GM18511 (cell line): ENCODE data around the gene ADO.

Experiments used
- ATAC-seq: cut with Tn5 transposase; IDR thresholded peaks from one replicate; pipeline ENCODE4 v1.9.1; 2021; ENCODE audit warnings: mild to moderate bottlenecking, moderate library complexity; ENCODE audit not compliant: unreplicated experiment

Gene ADO

DNA sequence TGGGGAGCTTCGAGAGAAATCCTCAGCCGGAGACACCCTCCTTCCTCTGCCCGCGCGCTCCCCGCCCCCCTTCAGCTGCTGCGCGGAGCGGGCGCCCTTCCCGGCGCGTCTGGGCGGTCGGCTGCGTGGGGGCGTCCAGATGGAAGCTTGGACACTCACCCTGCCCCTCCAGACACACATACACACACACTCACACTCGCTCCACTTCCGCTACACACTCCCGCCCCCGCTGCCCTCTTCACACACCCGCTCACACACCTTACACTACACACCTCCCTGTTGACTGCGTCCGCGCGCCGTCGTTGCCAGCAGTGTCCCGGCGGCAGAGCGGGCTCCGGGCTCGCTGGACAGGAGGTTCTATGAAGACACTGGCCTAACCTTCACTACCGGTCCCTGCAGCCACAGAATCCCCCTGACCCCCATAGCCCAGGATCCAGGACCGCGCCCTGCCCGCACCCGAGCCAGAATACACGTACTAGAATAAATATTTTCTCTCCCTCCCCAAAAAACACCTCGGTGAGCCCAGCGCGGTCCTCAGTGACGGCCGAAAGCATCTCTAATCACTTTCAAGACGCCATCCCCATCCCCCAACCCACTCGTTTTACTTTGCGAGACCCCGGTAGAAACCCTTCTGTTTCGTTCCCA lies 12.7 kb downstream of the ADO start:
- peak; percentile 25 for ATAC-seq

DNA sequence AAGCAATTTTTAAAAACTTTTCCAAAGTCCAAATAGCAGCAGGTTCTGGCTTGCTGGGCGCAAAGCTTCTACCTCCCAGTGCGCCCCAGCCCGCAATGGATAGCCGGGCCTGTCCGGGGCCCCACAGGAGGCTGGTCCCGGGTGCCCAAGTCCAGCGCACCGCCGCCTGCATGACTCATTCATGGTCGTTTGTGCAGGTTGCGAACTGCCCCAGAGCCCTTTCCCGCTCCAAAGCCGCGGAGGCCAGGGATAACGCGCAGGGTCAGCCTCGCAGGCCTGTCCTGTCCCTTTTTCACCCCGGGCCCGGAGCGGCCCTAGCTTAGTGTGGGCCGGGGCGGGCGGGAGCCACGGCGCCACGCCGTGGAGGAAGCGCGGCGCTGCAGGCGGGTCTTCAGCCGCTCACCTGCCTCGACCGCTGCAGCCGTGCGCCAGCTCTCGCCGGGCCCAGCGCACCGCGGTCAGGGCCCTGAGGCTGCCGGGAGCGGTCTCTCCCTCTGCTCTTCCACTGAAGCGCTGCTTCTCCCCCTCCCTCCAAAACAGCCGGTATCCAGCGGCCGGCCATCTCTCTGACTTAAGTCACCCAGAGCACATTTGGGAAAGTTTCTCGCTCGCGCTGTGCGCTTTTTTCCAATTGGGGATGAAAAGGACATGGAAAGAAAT lies 13.4 kb downstream of the ADO start:
- peak; percentile 43 for ATAC-seq

GRCh38 chr10:62818426-62819011 lies 14.0 kb downstream of the ADO start:
- no peak for ATAC-seq

DNA sequence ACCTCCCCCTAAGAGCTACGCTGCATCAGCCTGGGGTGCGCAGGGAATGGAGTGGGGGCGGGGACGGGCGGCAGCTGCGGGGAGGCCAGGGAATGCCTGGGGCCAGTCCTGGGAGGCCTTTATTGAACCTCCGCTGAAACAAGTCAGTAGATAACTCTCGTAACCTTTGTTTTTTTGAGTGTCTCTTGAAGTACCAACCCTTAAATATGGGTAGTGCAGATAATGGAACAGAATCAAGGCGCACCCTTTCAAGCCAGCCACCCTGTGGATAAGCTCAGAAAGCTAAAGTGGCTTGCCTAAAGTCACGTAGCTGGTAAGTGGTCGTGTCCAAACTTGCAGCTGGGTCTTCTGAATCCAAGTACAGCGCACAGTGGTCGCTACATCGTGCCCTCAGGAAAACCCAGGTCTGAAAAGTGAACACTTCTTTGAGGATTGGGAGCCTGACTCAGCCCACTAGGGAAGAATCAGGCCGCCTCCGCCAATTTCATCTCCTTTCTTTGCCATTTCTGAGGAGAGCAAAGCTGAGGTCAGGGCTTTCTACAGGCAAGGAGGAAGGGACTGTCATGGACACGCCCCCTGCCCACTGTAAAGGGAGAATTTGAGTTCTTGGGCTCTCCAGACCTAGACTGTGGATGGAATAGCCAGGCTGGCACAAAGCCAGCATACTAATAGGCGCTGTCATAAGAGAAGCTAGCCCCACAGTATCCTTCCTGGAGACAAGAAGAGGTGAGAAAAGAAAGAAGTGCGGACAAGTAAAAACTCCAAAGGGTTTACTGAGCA lies 14.8 kb downstream of the ADO start:
- no peak for ATAC-seq

GRCh38 chr10:62820586-62820985 lies 16.1 kb downstream of the ADO start:
- no peak for ATAC-seq

DNA sequence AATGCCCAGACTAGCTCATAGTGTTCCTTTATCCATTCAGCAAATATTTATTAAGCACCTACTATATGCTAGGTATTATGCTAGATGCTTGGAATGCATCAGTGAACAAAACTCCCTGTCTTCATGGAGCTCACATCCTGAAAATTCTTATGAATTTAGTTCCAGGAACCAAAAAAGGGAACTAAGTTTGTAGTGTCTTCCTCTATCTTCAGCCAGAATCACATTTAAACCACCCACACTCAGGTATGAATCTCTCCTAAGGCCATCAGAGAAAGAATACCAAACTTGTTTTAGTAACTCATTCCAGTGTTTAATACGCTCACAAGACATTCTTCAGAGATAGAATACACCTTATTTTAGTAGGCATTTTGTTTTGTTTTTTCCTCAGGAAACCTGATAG lies 21.8 kb downstream of the ADO start:
- ATAC-seq, result no peak

DNA sequence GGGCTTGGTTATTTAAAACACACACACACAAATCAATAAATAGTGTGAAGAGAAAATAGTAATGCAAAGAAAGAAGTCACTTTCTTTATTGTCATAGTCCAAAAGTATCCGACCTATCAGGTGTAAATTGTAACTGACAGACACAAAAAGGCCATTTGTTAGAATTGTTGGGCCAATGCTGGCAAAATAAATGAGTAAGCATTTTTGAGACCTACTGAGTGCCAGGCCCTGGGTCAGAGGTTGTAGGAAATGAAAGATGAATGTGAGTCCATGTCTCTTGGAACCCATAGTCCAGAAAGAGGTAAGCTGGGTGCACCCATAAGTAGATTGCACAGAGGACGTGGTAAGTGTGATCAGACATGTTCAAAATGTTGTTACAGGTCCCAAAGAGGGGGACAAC lies 25.1 kb downstream of the ADO start:
- ATAC-seq, result no peak

GRCh38 chr10:62830679-62831078 lies 26.2 kb downstream of the ADO start:
- ATAC-seq, result no peak

- ATAC-seq, result no peak
These were observed 26.8 kb downstream of the ADO start for GRCh38 chr10:62831346-62831745.

DNA sequence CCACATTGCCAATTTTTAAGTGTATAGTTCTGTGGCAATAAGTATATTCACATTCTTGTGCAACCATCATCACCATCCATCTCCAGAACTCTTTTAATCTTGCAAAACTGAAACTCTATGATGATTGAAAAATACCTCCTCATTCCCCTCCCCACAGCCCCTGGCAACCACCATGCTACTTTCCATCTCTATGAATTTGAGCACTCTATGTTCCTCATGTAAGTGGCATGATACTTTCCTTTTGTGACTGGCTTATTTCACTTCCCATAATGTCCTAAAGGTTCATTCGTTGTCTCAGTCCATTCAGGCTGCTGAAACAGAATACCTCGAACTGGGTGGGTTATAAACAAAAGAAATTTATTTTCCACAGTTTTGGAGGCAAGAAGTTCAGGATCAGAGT lies 35.1 kb downstream of the ADO start:
- no peak for ATAC-seq

DNA sequence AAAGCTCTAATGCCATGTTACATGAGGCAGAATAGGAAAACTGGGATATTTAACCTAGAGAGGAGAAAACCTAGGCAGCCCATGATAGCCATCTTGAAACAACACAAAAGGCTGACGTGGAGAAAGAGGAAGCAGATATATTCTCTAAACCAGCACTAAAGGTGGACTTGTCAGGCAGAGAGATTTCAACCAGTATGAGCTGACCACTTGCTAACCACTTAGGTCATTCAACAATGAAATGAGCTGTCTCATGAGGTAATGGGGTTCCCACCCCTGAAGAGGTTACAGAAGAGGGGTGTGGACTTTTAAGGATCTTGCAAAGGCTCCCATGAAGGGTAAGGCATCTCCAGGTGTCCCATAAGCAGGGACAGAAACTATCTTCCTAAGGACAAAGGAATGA lies 38.5 kb downstream of the ADO start:
- peak; percentile 76 for ATAC-seq

GRCh38 chr10:62843600-62843999 lies 39.1 kb downstream of the ADO start:
- no peak for ATAC-seq

DNA sequence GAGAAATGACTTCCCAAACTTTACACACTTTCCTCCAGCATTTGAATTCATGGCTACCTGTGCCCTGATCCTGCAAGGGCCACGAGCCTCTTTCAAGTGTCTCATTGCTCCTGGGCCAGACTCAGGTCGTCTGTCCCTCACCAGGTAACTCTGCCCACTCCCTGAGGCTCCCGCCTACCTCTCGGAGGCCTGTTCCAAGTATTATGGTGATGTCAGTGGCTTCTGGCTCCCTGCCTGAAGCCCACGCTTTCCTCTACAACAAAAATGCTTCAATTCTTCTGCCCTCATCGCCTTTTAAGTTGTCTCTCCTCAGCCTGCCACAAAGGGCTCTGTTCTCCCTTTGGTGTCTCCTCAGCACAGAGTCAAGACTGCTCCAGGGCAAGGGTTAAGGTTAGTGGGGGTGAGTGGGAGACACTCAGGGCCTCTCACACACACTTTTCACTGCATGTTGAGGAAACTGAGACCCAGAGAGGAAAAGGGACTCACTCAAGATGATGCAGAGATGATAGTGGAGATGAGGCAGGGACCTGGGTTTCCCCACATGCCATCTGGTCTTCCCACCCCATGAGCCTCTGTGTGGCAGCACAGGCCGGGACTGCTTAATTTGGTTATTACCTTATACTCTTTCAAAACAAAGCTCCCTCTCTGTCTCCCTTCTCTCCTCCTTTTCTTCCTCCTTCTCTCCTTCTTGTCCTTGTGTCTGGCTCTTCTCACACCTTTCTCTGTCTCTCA lies 39.9 kb downstream of the ADO start:
- ATAC-seq, result no peak

DNA sequence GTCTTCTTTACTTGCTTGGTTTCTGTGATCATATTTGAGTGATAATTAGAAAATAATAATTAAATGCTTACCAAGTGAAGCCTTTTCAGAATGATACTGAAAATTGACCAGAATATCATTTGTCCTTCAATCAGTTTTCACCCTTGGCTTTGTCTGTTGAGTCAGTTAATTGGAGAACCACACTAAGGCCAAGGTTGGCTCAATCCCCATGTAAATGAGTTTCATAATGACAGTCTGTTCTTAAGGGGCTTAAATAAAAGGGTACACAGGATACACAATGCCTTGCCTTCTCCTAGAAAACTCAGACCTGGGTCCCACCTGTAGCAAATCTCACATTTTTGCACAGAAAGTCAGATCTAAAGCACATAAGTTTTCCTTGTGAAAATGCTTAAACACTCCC lies 42.9 kb downstream of the ADO start:
- no peak for ATAC-seq

GRCh38 chr10:62850646-62851045 lies 46.1 kb downstream of the ADO start:
- ATAC-seq, result no peak

GRCh38 chr10:62851442-62851841 lies 46.9 kb downstream of the ADO start:
- ATAC-seq, result no peak

- peak; percentile 76 for ATAC-seq
These were observed 48.6 kb downstream of the ADO start for GRCh38 chr10:62852961-62853702.

DNA sequence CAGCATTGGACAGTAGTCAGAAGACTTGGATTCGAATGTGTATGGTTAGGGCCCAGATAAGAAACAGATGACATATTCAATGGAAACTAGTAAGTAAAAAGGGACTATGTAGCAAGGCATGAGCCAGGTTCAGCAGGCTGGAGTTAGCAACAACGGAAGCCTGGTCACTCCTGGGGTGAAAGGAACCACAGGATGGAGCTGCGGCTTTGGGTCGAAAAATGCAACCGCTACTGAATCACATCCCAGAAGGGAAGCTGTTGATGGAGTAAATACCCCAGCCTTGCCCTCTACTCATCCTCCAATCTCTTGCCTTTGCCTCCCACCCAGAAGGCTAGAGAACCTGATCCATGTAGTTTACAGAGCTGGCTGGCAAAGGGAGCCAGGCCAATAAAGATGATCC lies 49.2 kb downstream of the ADO start:
- ATAC-seq, result peak; percentile 24

- ATAC-seq, result no peak
These were observed 51.5 kb downstream of the ADO start for GRCh38 chr10:62856021-62856420.
